ENCODE measurements around the gene PPP2R5D.

PPP2R5D gene

DNA sequence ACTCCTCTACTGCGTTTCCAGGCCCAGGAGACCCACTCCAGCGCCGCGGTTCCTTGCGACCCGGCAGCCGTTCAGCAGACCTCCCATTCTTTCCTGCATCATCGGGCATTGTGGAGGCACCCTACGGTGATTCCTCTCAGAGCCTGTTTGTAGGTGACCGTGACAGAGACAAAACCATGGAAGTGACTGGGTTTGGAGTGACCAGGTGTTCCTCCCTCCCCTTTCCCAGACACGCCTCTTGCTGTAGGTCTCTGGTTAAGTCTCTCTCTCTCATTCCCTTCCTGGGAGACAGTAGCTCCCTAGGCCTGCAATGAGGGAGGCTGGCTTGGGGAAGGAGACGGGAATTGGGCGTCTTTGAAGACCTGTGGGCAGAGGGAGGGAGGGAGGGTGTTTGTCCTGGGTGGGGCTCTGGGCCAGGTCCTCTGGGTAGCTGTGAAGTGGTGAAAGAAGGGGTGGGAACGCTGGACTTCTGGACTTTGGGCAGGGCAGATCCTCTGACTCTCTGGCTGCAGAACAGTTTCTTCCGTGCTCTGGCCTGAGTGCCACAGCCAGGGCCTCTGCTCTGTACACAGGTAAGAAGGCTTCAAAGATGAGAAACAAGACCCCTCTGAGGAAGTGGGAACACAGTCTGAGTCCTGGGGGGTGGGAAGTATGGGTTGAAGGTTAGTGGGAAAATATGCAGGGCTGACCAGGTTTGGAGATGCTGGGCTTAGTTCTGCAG lies 75.8 kb downstream of the PPP2R5D start:
- peak; percentile 54 for DNase-seq

- DNase-seq, result no peak
These were observed 76.6 kb downstream of the PPP2R5D start for GRCh38 chr6:43060755-43061633.

DNA sequence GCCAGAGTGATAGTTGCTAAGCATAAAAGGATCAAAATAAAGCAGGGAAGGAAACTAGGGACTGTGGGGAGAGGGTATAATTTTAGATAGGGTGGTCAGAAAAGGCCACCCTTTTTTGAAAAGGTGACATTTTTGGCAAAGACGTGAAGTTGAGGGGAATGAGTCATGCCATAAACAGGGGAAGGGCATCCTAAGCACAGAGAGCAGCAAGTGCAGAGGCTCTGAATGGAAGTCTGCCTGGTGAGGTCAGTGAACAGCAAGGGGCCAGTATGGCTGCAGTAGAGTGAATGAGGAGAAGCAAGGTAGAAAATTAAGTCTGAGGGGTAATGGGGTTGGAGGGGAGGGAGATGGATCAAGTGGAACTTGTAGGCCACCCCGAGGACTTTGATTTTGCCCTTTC lies 77.5 kb downstream of the PPP2R5D start:
- no peak for DNase-seq
